ENCODE data around the gene CRYBG2. TPM values are rescaled to one million over a fixed set of nuclear protein-coding genes. Genes with fewer than 3 reads are reported as not detected.

CRYBG2 gene
- total RNA-seq, 1 donor from 2014 or later = 67.0 TPM

- peak in 1 of 2 donors; percentile 96 for DNase-seq (ENCODE audit: extremely low spot score in 2 of 2)
- intact Hi-C loops (cut with DNase I) = loop anchor here (5.0 kb wide), 1 partner anchor 38 kb away; no protein-coding TSS in a partner anchor
- TF ChIP-seq CTCF (IDR thresholded peaks at IDR 0.05) (peak in 2 of 3 experiments; percentile 47 to 48), POLR2AphosphoS5 (IDR thresholded peaks at IDR 0.05; ENCODE audit: insufficient read depth in 1 of 2, low read depth in 1 of 2) (peak in 1 of 2 donors; percentile 58), POLR2A (IDR thresholded peaks at IDR 0.05) (no peak)
- Histone ChIP-seq H3K9me3 (no peaks in the 10 kb centered on the region), H3K4me1 (peaks cover 86% of the 10 kb centered on the region), H3K27ac (peak overlapping the region; percentile 53), H3K4me3 (no peak overlapping the region), H3K27me3 (no peaks in the 10 kb centered on the region), H3K36me3 (peaks cover 0 to 8% of the 10 kb centered on the region in 2 donors)
Observed at GRCh38 chr1:26284597-26285347, 69.2 kb downstream of the CRYBG2 start.

- no peak for TF ChIP-seq CTCF (IDR thresholded peaks at IDR 0.05)
- TF ChIP-seq POLR2A (IDR thresholded peaks at IDR 0.05) = no peak
- TF ChIP-seq POLR2AphosphoS5 (IDR thresholded peaks at IDR 0.05; ENCODE audit: insufficient read depth in 1 of 2, low read depth in 1 of 2) = no peak
- DNase-seq (ENCODE audit: extremely low spot score in 2 of 2) = no peak
- Histone ChIP-seq H3K4me1 (peaks cover 87% of the 10 kb centered on the region), H3K36me3 (peaks cover 0 to 8% of the 10 kb centered on the region in 2 donors), H3K9me3 (no peaks in the 10 kb centered on the region), H3K27ac (peak overlapping the region; percentile 53), H3K4me3 (no peak overlapping the region), H3K27me3 (no peaks in the 10 kb centered on the region)
- intact Hi-C loops (cut with DNase I) = no loop called here
Observed at GRCh38 chr1:26283871-26284596, 69.9 kb downstream of the CRYBG2 start.

- peak overlapping the region; percentile 53 for H3K27ac ChIP-seq
- no peaks in the 10 kb centered on the region for H3K27me3 ChIP-seq
- H3K4me3 ChIP-seq = no peak overlapping the region
- no peaks in the 10 kb centered on the region for H3K9me3 ChIP-seq
- no peak for DNase-seq (ENCODE audit: extremely low spot score in 2 of 2)
- TF ChIP-seq POLR2A (IDR thresholded peaks at IDR 0.05) (no peak), CTCF (IDR thresholded peaks at IDR 0.05) (no peak), POLR2AphosphoS5 (IDR thresholded peaks at IDR 0.05; ENCODE audit: insufficient read depth in 1 of 2, low read depth in 1 of 2) (no peak)
- peaks cover 0 to 8% of the 10 kb centered on the region in 2 donors for H3K36me3 ChIP-seq
- intact Hi-C loops (cut with DNase I) = no loop called here
- H3K4me1 ChIP-seq = peaks cover 88% of the 10 kb centered on the region
Observed at GRCh38 chr1:26283279-26283853, 70.6 kb downstream of the CRYBG2 start.

GRCh38 chr1:26282401-26282918, 71.5 kb downstream of the CRYBG2 start:
- H3K4me3 ChIP-seq = no peak overlapping the region
- no peak for DNase-seq (ENCODE audit: extremely low spot score in 2 of 2)
- H3K36me3 ChIP-seq = peaks cover 0 to 8% of the 10 kb centered on the region in 2 donors
- TF ChIP-seq CTCF (IDR thresholded peaks at IDR 0.05) = no peak
- TF ChIP-seq POLR2AphosphoS5 (IDR thresholded peaks at IDR 0.05; ENCODE audit: insufficient read depth in 1 of 2, low read depth in 1 of 2) = no peak
- TF ChIP-seq POLR2A (IDR thresholded peaks at IDR 0.05) = no peak
- peak overlapping the region; percentile 95 for H3K27ac ChIP-seq
- H3K4me1 ChIP-seq = peaks cover 88% of the 10 kb centered on the region
- H3K9me3 ChIP-seq = no peaks in the 10 kb centered on the region
- intact Hi-C loops (cut with DNase I) = no loop called here
- no peaks in the 10 kb centered on the region for H3K27me3 ChIP-seq

Data from vagina (tissue), 2 donors.